MM.1S (cell line): ENCODE measurements around the gene IGFBP2.

Experiments
- DNase-seq: peaks from one replicate; pipeline ENCODE4 v3.0.0-alpha.2; 2015
- H2AFZ ChIP-seq: fragments of 300-600 bp; sonication (generic); 2 replicates; pipeline ENCODE4 v1.6.0; 2016; ENCODE audit warnings: antibody characterized with exemption, low read length
- H3F3A ChIP-seq: fragments of 300-600 bp; sonication (generic); 2 replicates; pipeline ENCODE4 v1.6.1; 2016; ENCODE audit warnings: mild to moderate bottlenecking, antibody characterized with exemption, low read length, moderate library complexity, mixed read lengths; ENCODE audit not compliant: insufficient read depth
- H3K27ac ChIP-seq: fragments of 300-600 bp; sonication (generic); 2 replicates; pipeline ENCODE4 v1.5.1; 2016; ENCODE audit warnings: mild to moderate bottlenecking, low read length
- H3K27me3 ChIP-seq: fragments of 300-600 bp; sonication (generic); replicated peaks from 2 replicates; pipeline ENCODE4 v1.6.0; 2016; ENCODE audit warnings: low read length; ENCODE audit not compliant: insufficient read depth
- H3K36me3 ChIP-seq: fragments of 300-600 bp; sonication (generic); replicated peaks from 2 replicates; pipeline ENCODE4 v1.6.1; 2016; ENCODE audit warnings: mild to moderate bottlenecking, low read length, mixed read lengths; ENCODE audit not compliant: insufficient read depth
- H3K4me1 ChIP-seq: fragments of 300-600 bp; sonication (generic); 2 replicates; pipeline ENCODE4 v1.6.1; 2016; ENCODE audit warnings: low read length, mixed read lengths
- H3K4me2 ChIP-seq: fragments of 300-600 bp; sonication (generic); 2 replicates; pipeline ENCODE4 v1.6.0; 2016; ENCODE audit warnings: low read depth, low read length
- H3K4me3 ChIP-seq: fragments of 300-600 bp; sonication (generic); 2 replicates; pipeline ENCODE4 v1.5.1; 2016; ENCODE audit warnings: low read length, mixed read lengths
- H3K79me2 ChIP-seq: fragments of 300-600 bp; sonication (generic); 2 replicates; pipeline ENCODE4 v1.6.1; 2016; ENCODE audit warnings: mixed run types, low read length, mixed read lengths
- H3K9ac ChIP-seq: fragments of 300-600 bp; sonication (generic); 2 replicates; pipeline ENCODE4 v1.6.1; 2016; ENCODE audit warnings: low read length, mixed read lengths
- H3K9me2 ChIP-seq: fragments of 300-600 bp; sonication (generic); replicated peaks from 2 replicates; pipeline ENCODE4 v1.6.1; 2016; ENCODE audit warnings: mild to moderate bottlenecking, low read length, mixed read lengths; ENCODE audit not compliant: insufficient read depth
- H3K9me3 ChIP-seq: fragments of 300-600 bp; sonication (generic); replicated peaks from 2 replicates; pipeline ENCODE4 v1.6.1; 2016; ENCODE audit warnings: mild to moderate bottlenecking, low read length, mixed read lengths; ENCODE audit not compliant: insufficient read depth
- H4K20me1 ChIP-seq: fragments of 300-600 bp; sonication (generic); 2 replicates; pipeline ENCODE4 v1.6.1; 2016; ENCODE audit warnings: mild to moderate bottlenecking, low read length, moderate library complexity, mixed read lengths; ENCODE audit not compliant: insufficient read depth
- CTCF ChIP-seq: fragments of 300-600 bp; sonication (generic); IDR thresholded peaks from 2 replicates; pipeline ENCODE4 v1.5.1; 2016; ENCODE audit warnings: antibody characterized with exemption, low read length, mixed read lengths
- EZH2 ChIP-seq: fragments of 300-600 bp; sonication (generic); optimal IDR thresholded peaks from 2 replicates; pipeline ENCODE3; 2017; ENCODE audit warnings: low read depth, mild to moderate bottlenecking, antibody characterized with exemption, low read length, mixed read lengths
- EZH2phosphoT487 ChIP-seq: fragments of 300-600 bp; sonication (generic); IDR thresholded peaks from 2 replicates; pipeline ENCODE4 v1.6.1; 2018; ENCODE audit warnings: antibody characterized with exemption, low read length

Gene IGFBP2

GRCh38 chr2:216618785-216619184, 14.4 kb upstream of the IGFBP2 start:
- H3K9me2 ChIP-seq, result no peaks in the 10 kb centered on the region
- no peaks in the 10 kb centered on the region for H3K9me3 ChIP-seq
- TF ChIP-seq EZH2, result no peak
- no peak for TF ChIP-seq CTCF
- no peak for TF ChIP-seq EZH2phosphoT487
- no peak overlapping the region for H2AFZ ChIP-seq
- no peaks in the 10 kb centered on the region for H4K20me1 ChIP-seq
- no peaks in the 10 kb centered on the region for H3K27me3 ChIP-seq
- H3F3A ChIP-seq, result no peaks in the 10 kb centered on the region
- no peaks in the 10 kb centered on the region for H3K79me2 ChIP-seq
- no peak for DNase-seq
- H3K9ac ChIP-seq, result no peak overlapping the region
- no peaks in the 10 kb centered on the region for H3K36me3 ChIP-seq
- H3K27ac ChIP-seq, result no peak overlapping the region
- no peak overlapping the region for H3K4me3 ChIP-seq
- H3K4me2 ChIP-seq, result no peak overlapping the region
- no peaks in the 10 kb centered on the region for H3K4me1 ChIP-seq

DNA sequence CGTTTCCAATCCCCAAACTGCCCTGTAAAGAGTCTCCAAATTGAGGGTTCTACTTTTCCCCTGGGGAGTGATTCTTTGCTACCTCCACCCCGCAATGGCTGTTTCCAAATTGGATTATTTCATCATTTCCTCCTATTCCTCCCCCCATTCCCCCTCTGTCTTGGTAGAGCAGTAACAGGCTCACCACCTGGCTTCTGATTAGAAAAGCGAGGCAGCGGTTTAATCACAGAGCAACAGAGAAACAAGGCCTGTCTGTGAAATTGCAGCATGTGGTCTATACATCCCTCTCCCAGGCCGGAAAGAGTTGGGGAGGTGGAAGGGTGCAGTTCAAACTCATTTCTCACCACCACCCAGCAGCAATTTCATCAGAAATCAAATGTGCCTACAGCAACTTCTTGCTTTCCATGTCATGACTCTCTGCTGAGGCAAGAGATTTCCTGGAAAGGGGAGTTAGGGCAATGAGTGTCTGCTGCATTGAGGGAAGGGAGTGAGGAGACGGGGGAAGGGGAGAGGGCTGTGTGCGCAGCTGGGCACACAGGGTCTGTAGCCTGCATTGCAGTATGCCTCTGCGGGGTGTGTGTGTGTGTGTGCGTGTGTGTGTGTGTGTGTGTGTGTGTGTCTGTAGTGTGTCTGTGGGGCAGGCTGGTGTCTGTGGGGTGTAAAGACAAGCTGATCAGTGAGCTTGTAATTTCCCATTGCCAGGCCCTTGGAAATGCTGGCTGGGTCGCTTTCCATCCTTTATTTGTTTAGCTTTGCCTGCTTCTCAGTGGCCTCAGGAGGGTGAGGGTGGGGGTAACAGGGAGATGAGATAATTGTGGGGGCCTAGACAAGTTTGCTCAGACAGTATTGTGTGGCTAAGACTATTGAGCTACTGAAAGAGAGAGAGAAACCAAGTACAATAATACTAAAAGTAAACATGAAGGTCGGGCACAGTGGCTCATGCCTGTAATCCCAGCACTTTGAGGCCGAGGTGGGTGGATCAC, 13.5 kb upstream of the IGFBP2 start:
- H2AFZ ChIP-seq, result no peak overlapping the region
- H3K4me2 ChIP-seq, result no peak overlapping the region
- H4K20me1 ChIP-seq, result no peaks in the 10 kb centered on the region
- DNase-seq, result no peak
- TF ChIP-seq EZH2phosphoT487 (no peak), EZH2 (no peak), CTCF (no peak)
- no peaks in the 10 kb centered on the region for H3K4me1 ChIP-seq
- H3K9me3 ChIP-seq, result no peaks in the 10 kb centered on the region
- no peaks in the 10 kb centered on the region for H3K9me2 ChIP-seq
- no peak overlapping the region for H3K9ac ChIP-seq
- H3K4me3 ChIP-seq, result no peak overlapping the region
- H3K36me3 ChIP-seq, result no peaks in the 10 kb centered on the region
- H3K79me2 ChIP-seq, result no peaks in the 10 kb centered on the region
- H3F3A ChIP-seq, result no peaks in the 10 kb centered on the region
- H3K27ac ChIP-seq, result no peak overlapping the region
- no peaks in the 10 kb centered on the region for H3K27me3 ChIP-seq

DNA sequence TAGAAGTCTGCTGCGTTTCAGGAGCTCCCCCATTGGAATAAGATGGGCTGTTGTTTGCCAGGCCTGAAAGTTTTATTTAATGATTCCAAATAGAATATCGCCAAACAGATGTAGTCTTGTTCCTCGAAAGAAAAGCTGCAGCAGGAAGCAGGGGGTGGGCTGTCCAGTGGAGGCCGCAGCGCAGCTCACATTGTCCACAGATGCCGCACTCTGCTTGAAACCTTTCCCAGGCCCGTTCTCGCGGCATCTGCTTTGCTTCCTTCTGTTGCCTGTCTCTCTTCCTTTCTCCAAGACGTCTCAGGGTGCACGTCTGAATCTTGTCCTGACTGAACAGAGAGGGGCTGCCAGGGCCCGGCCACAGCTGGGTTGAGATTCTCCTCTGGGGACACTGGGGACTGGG, 12.4 kb upstream of the IGFBP2 start:
- Histone ChIP-seq H3K4me2 (no peak overlapping the region), H3K36me3 (no peaks in the 10 kb centered on the region), H3K4me1 (no peaks in the 10 kb centered on the region), H3K27me3 (no peaks in the 10 kb centered on the region), H3F3A (no peaks in the 10 kb centered on the region), H3K9me3 (no peaks in the 10 kb centered on the region), H3K9me2 (no peaks in the 10 kb centered on the region), H3K79me2 (no peaks in the 10 kb centered on the region), H2AFZ (no peak overlapping the region), H3K27ac (no peak overlapping the region), H3K4me3 (no peak overlapping the region), H4K20me1 (no peaks in the 10 kb centered on the region), H3K9ac (no peak overlapping the region)
- TF ChIP-seq EZH2phosphoT487 (no peak), EZH2 (no peak), CTCF (no peak)
- DNase-seq, result no peak
